ENCODE data around the gene CCNK.

CCNK gene

DNA sequence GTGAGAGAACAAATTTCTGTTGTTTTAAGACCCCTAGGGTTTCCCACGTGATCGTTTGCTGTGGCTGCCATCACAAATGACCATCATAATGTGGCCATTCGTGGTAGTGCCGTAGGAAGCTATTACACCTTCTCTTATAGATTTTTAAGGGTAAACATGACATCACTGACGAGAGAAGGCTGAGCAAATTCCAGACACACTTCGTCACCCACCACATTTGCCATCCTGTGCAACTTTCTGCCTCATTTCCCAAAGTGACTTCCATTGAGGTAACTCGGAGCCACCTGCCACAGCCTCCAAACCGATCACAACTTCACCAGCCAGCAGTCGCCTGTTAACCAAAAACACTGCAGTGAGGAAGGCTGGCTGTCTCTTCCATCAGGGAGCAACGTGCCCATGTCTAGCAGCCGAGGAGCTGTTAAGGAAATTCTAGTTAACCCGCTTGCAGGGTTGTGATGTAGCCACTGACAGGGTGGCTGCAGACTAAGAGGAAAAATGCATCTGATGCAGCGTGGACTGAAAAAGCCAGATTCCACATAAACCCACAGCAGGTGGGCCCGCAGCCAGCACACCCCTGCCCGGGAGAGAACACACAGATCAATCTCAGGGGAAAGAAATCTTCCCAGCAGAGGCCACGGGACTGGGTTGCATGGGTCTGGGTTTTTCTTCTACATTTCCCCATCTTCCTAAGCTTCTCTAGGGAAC lies 78.2 kb downstream of the CCNK start:
- Histone ChIP-seq H3K36me3 (no peaks in the 10 kb centered on the region), H3K4me3 (no peak overlapping the region), H3K9me3 (no peaks in the 10 kb centered on the region), H3K27me3 (no peaks in the 10 kb centered on the region), H3K4me1 (peaks cover 0 to 51% (median 26%) of the 10 kb centered on the region in 4 donors), H3K27ac (no peak overlapping the region)
- intact Hi-C loops (cut with DNase I; ENCODE audit: low total_unique reads): no loop called here
- DNase-seq: no peak
- TF ChIP-seq, protein P1, sequence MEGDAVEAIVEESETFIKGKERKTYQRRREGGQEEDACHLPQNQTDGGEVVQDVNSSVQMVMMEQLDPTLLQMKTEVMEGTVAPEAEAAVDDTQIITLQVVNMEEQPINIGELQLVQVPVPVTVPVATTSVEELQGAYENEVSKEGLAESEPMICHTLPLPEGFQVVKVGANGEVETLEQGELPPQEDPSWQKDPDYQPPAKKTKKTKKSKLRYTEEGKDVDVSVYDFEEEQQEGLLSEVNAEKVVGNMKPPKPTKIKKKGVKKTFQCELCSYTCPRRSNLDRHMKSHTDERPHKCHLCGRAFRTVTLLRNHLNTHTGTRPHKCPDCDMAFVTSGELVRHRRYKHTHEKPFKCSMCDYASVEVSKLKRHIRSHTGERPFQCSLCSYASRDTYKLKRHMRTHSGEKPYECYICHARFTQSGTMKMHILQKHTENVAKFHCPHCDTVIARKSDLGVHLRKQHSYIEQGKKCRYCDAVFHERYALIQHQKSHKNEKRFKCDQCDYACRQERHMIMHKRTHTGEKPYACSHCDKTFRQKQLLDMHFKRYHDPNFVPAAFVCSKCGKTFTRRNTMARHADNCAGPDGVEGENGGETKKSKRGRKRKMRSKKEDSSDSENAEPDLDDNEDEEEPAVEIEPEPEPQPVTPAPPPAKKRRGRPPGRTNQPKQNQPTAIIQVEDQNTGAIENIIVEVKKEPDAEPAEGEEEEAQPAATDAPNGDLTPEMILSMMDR (IDR thresholded peaks at IDR 0.05): no peak

DNA sequence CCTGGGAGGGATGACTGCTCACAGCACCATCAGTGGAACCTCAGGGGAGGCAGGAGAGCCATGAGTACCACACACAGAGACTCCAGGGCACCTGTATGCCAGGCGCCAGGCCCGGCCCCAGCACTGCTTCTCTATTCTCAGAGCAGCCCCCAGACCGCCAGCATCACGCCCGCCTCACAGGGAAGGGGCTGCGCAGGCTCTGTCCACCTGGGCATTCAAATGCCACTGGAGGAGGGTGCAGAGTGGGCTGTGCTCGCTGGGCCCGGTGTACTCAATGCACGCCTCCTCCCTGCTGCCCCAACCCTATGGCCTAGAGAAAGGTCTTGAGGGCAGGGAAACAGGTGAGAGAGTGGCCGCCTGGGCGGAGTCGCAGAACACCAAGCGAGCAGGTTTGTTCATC lies 79.2 kb downstream of the CCNK start:
- H3K27me3 ChIP-seq: no peaks in the 10 kb centered on the region
- H3K36me3 ChIP-seq: no peaks in the 10 kb centered on the region
- no peak overlapping the region for H3K4me3 ChIP-seq
- no peak overlapping the region for H3K27ac ChIP-seq
- no peak for DNase-seq
- H3K9me3 ChIP-seq: no peaks in the 10 kb centered on the region
- intact Hi-C loops (cut with DNase I; ENCODE audit: low total_unique reads): loop anchor here (5.0 kb wide), 1 partner anchor 67 kb away; no protein-coding TSS in a partner anchor
- TF ChIP-seq, protein P1 (IDR thresholded peaks at IDR 0.05): no peak
- H3K4me1 ChIP-seq: peaks cover 0 to 52% (median 35%) of the 10 kb centered on the region in 4 donors

DNA sequence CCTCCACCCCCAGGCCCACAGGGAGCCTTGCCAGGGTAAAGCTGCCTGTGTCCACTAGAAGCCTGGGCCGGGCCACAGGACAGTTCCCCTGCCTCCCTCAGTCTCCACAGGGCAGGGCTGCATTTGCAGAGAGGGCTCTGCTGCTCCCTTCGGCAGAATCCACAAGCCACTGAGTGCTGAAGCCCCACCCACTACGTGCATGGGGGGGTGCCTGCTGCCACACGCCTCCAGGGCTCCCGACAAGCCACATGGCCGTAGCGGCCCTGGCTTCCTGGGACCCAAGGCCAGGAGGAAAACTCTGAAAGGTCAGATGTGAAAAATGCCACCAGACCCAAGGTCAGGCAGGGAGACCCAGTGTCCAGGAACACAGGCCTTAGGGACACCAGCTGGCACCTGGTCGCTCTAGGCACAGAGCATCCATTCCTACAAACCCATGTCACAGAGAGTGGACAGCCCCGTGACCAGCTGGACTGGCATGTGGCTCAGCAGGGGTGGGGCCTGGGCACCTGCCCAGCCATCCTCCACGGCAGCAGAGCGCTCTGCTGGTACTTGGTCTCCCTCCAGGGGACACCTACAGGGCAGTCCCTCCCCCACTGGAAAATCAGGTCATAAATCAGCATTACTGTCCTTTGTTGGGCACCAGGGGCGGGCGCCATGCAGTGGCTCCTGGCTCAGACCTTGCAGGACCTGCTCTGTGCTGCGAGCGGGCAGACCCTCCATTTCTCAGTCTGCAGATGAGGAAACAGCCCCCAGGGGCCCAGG lies 79.9 kb downstream of the CCNK start:
- no peak for DNase-seq
- Histone ChIP-seq H3K4me3 (no peak overlapping the region), H3K27ac (peak overlapping the region in 1 of 2 donors; percentile 13), H3K4me1 (peaks cover 0 to 59% (median 37%) of the 10 kb centered on the region in 4 donors), H3K9me3 (no peaks in the 10 kb centered on the region), H3K27me3 (no peaks in the 10 kb centered on the region), H3K36me3 (no peaks in the 10 kb centered on the region)
- intact Hi-C loops (cut with DNase I; ENCODE audit: low total_unique reads): loop anchor here (5.0 kb wide), 1 partner anchor 66 kb away; no protein-coding TSS in a partner anchor
- TF ChIP-seq, protein P1 (IDR thresholded peaks at IDR 0.05): no peak

DNA sequence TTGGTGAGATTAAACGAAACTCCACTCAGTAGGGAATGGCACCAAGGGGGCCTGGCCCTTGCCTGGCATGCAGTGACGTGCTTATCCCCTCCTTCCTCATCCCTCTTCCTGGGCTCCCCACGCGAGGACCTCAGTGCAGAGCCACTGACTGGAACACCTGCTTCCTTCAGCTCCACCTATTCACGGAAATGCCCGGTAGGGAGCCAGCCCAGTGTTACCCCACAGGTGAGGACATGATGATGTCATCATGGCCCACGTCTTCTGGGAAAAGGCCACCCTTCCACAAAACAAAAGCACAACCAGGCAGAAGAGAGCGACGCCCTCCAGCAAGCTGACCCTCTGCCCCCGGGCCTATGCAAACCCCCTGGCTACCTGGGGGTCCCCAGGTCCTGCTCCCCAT lies 80.7 kb downstream of the CCNK start:
- TF ChIP-seq, protein P1 (IDR thresholded peaks at IDR 0.05): no peak
- Histone ChIP-seq H3K36me3 (no peaks in the 10 kb centered on the region), H3K9me3 (no peaks in the 10 kb centered on the region), H3K27me3 (no peaks in the 10 kb centered on the region), H3K27ac (no peak overlapping the region), H3K4me1 (peaks cover 0 to 66% (median 37%) of the 10 kb centered on the region in 4 donors), H3K4me3 (no peak overlapping the region)
- intact Hi-C loops (cut with DNase I; ENCODE audit: low total_unique reads): loop anchor here (2.0 to 5.0 kb wide), 2 partner anchors 43 to 65 kb away; partner anchors contain the start of gene CCDC85C
- no peak for DNase-seq

Data from tibial artery (tissue), 4 donors.